HG03025 (cell line): ENCODE measurements around the gene FAM234B.

Experiments used
- ATAC-seq: cut with Tn5 transposase; IDR thresholded peaks from one replicate; pipeline ENCODE4 v1.9.1; 2021; ENCODE audit warnings: mild to moderate bottlenecking, moderate library complexity; ENCODE audit not compliant: unreplicated experiment, low FRiP score

The FAM234B gene

GRCh38 chr12:13087766-13088165 lies 43.6 kb downstream of the FAM234B start:
- ATAC-seq: no peak

DNA sequence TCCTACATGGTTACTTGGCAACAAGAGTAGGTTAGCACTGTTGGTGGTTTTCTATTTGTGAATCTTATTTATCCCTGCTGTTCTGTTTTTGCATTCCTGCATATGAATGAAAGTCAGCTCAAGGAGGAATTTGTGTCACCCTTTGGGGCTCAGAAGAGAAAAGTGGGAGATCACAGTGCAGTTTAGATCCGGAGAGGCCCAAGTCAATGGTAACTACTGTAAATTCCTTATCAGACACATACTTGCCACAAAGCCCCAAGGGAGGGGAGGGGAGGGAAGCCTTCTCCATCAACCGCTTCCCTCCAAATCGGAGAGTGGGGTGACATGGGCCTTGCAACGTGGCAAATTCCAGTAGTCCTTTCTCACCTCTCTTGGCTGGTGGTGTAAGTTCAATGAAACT lies 44.3 kb downstream of the FAM234B start:
- no peak for ATAC-seq

DNA sequence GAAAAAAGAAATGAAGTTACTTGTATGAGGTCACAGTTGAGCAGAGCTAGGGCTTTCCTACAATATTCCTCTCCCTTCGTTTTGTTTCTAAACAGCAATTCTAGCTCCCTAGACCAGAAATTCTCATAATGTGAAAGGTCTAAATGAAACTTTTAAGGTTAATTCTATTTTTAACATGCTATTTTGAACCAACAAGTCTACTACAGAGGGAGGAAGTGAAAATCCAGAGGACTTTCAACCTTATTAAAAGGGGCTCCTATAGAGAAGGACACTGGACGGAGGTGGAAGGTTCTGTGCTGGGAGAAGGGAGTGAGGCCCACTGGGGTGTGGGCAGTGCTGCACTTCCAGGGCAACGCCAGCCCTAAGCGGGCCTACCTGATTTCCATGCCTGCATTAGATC lies 45.9 kb downstream of the FAM234B start:
- no peak for ATAC-seq

DNA sequence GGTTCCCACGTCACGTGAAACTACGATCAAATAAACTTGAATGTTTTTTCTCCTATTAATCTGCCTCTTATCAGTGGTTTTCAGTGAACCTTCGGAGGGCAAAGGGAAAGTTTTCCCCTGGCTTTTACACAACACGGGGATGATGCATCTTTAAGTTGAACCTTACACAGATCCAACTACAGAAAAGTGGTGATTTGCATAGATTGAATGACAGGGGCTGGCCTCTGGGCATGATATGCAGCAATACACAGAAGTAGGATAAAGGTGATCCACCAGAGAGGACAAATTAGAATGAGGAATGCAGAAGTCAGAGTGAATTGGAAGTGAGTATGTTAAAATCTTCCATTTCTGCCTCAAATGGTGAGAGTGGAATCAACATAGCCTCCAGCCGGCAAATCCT lies 47.7 kb downstream of the FAM234B start:
- no peak for ATAC-seq

- no peak for ATAC-seq
These were observed 49.1 kb downstream of the FAM234B start for GRCh38 chr12:13093191-13093847.

- no peak for ATAC-seq
These were observed 49.7 kb downstream of the FAM234B start for GRCh38 chr12:13093848-13094220.

GRCh38 chr12:13094367-13094766 lies 50.2 kb downstream of the FAM234B start:
- ATAC-seq: peak; percentile 39

- no peak for ATAC-seq
These were observed 51.2 kb downstream of the FAM234B start for GRCh38 chr12:13095266-13095995.

DNA sequence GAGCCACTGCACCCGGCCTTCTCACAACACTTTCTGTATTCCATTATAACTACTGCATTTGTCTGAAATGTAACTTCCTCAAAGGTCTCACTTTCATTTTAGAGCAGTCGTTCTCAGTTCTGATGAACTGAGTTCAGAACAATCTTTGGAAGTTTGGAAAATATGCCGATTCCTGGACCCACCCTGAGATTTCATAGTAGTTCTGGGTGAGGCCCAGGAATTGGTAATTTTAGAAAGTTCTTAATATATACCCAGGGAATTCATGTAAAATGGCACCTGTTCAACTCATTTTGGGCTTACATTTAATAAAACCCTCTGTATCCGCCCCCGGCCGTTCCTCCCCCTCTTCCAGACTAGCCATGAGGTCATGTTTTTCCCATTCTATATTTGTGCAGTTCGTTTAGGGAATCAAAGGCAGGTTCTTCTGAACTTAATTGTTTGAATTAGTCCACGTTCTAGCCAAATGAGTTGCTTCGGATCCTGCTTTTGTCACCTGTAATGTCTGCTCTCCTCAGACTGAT lies 53.4 kb downstream of the FAM234B start:
- no peak for ATAC-seq

DNA sequence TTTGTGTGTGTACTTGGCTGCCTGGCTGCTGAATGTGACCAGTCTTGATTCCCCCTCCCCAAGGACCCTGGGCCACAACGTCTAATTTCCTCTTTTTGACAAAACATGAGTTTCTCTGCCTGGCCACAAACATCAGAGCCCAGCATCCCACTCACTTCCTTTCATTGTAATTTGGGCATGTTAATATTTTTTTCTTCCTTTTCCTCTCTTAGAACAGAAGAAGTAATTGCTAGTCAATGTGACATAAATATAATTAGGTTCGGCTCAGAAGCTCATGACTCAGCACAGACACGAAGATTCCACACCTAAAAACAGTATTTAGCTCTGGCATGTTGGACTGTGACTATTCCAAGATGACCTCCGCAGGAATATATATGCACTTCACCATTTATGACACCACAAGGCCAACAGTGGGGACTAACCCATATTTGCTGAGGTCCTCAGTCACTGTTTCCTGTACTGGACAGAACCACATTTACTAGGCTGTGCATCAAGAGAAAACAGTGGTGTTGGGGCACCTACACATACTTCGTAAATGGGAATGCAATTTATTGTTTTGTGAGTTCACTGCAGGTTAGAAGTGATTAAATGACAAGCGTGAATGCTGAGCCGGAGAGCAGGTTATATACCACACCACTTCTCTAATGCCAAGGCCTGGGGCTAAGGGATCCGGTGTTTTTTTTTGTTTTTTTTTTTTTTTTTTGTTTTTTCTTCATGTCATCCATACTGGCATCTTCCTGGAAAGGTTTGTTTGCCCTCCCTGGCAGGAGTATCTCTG lies 55.1 kb downstream of the FAM234B start:
- no peak for ATAC-seq

- no peak for ATAC-seq
These were observed 55.8 kb downstream of the FAM234B start for GRCh38 chr12:13099844-13100604.

DNA sequence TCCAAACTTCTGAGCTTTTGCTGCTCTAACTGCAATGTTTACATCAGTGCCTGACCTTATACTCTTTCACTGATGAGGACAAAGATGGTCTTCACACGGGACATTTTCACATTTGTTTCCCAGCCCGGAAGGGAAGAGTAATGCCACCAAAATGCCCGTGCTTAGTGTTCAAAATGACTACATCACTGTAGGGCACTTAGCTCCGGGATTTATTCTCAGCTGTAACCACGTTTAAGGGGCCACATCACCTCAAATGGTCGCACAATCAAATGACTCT lies 56.4 kb downstream of the FAM234B start:
- no peak for ATAC-seq

DNA sequence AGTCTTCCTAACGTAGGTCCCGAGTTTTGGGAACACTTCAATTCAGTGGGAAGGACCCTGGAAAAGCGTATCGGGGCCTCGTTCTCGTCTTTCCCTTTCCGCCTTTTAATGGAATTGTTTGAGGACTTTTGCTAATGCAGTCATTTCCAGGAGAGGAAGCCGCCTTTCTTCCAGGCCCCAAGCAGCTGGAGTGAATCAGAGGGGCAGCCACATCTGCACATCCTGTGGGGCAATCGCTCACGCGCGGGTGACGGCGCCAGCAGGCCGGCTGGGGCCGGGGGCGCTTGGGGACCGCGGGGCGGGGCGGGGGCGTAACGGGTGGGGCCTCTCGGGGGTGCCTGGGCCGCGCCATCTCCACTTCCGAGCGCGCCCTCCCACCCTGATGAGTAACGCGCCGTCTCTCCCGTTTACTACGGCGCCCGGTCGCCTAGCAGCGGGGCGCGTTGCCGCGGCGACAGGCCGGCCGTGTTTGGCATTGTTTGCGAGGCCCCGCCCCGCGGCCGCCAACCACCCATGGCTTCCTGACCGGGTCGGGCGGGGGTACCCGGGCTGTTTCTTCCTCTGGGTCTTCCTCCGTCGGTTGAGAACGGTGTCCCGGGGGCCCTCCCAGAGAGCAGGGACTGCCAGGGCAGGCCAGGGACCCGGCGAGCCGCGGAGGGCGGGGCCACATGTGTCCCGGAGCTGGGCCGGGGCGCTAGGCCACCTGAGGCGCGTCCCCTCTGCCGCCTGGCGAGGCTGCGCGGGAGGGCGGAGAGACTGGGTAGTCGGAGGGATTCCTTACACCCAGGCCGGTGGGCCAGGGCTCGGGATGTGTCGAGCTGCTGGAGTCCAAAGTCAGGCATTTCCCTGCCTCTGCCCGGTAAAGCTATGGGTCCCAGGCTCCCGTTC lies 56.9 kb downstream of the FAM234B start:
- peak; percentile 78 for ATAC-seq

DNA sequence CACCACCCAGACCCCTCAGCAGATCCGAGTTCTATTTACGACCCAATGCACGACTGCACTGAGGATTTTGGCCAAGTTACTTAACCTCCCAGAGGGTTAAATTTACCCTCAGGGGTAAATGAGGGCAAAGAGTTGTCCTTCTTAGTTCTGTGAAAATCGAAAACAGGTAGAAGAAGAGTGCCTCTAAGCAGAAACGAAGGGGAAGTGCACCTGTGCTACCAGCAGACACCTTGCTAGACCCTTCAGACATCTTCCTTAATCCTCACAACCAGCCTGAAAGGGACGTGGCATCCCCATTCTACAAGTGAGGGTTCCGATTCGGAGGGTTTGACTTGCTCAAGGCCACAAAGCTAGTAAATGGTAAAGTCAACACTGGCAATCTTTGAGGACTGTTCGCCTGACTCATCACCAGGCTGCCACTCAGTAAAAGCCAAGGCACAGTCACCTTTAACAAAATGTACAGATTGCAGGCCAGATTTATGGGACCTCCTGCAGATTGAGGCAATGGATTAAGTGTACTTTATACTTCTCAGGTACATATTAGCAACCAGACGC lies 57.7 kb downstream of the FAM234B start:
- no peak for ATAC-seq

- ATAC-seq: no peak
These were observed 58.4 kb downstream of the FAM234B start for GRCh38 chr12:13102461-13103195.

DNA sequence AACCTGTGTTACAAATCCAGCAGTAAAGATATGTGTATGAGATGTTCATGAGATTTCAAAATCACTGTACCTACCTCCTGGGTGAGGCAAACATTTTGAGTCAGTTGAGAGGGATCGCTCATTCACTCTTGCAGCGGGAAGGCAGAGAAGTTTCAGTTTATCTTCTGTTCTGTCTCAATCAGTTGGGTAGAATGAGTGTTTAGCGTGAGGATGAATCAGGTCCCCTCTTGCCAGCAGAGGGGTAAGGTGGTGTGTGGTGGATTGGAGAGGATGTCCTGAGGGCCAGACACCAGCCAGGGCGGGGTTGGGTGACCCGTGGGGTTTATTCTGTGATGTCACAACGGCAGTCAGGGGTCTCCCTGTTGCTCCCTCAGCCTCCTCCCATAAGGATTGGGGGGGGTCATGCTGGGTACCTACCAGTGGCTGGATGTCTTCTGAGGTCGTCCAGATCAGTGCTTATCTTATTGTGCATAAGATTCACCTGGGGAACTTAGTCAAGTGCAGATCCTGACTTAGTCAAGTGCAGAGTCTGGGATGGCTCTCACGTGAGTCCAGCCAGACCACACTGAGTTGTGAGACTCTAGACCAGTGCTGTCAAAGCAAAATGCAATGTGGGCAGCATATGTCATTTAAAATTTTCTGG lies 59.3 kb downstream of the FAM234B start, which contains the start of gene GSG1:
Gene GSG1, minus strand, starts transcription at position 277 of the 643 bp plus-strand sequence. Its CDS starts 155 bp downstream, at position 122.
- no peak for ATAC-seq

GRCh38 chr12:13104409-13104808 lies 60.2 kb downstream of the FAM234B start:
- ATAC-seq: no peak

- ATAC-seq: no peak
These were observed 61.6 kb downstream of the FAM234B start for GRCh38 chr12:13105781-13106180.
